ENCODE results near the gene MYCBP2.

MYCBP2 gene

GRCh38 chr13:77084755-77085154 lies 242.1 kb downstream of the MYCBP2 start:
- DNase-seq: no peak

DNA sequence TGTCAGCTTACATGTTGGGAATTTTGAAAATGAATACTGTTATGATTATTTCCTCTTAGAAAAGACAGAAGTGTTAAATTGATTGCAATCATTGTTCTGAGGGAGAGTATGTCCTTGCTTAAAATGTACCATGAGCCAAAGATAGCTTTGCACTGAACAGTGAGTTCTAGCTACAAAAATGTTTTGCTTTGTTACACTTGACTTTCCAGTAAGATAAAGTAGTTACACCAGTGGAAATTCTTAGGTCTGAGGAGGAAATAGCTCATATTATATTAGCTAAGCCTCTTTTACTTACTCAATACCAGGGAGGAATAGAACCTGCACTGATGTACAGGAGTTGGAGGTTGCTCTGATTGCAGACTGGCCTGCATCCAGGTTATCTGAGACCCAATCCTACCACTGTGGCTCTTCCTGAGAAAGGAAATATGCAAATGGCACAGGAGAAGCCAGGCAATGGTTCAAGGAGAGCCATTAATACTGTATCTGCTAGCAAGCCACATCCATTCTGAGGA lies 246.9 kb downstream of the MYCBP2 start:
- DNase-seq: no peak

DNA sequence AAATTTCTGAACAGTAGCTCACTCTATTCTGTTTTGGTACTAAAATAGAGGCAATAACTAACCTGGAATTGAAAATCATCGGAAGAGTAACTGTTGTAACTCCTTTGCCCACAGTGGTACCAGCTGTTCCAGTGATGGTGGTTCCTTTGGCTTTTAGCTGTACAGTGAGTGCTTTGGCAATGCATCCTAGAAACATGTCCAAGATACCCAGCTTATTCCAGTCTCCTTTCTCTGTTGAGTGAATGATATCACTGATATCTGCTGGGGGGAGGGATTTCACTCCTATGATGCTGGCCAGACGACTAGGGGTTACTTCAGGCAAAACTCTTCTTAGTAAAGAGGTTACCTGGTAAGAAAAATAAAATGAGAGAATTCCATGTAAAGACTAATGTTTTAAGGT lies 259.4 kb downstream of the MYCBP2 start:
- no peak for DNase-seq

- DNase-seq: no peak
These were observed 261.3 kb downstream of the MYCBP2 start for GRCh38 chr13:77065461-77066147.

DNA sequence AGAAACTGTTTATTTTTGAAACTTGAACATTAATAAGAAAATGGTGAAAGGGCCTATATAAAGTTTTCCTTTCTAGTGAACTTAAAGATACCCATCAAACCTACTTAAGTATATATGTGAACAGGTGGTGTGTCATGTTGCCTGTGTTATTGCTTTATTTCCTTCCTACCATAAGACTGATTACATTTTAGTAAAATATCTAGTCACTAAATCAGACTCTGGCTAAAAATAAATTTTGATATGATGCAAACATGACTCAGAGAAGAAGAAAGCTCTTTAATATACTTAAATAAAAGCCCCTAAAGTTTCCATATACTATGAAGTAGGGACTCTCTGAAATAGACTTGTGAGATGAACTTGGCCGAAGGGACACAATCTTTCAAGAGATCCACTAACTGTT lies 264.8 kb downstream of the MYCBP2 start:
- no peak for DNase-seq

DNA sequence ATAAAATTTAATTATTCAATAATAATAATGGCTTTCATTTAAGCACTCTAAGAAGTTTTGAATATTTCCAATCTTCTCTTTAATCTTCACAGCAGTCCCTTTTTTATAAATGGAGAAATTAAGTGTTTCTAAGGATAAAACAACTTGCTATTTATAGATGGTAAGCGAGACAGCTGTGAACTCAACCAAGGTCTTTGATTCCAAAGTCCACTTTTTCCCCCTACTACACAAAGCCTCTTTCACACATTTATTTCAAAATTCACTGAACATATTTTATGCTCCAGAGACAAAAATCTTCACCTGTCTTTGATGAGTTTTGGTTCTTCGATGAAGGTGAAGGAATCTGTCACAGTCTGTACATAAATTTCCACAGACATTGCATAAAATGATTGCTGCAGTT lies 265.5 kb downstream of the MYCBP2 start:
- DNase-seq: no peak

DNA sequence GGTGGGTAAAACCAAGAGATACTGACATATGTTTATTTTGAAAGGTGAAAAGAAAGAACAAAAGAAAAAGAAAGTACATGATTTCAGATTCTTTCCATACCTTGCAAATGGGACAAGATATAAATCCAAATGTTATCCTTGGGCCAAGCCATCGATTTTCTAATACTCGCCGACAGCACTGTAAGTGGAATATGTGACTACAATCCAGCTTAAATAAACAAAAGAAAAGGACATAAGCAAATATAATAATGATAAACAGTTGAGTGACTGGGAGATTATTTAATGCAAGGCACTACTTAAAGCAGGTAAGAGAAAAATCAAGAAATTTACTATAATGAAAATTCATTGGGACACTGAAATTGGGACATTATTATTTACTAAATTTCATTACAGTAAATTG lies 270.0 kb downstream of the MYCBP2 start:
- DNase-seq: no peak

DNA sequence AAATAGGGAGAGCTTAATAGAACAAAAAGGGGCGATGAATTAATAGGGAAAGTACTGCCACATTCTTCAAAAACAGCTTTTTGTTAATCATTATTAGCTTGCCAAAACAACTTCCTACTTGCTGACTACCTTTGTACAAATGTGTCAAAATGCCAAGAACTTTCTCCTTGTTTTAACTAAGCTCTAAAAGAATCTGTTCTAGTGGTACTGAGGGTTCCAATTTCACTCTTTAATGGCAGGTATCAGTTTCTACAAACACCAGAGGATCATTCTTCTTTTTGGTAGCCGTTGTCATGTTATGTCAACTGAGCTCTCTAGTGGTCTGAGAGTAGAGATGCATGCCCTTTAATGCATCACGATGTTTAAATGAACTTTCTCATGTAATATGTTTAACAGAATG lies 270.5 kb downstream of the MYCBP2 start:
- no peak for DNase-seq

DNA sequence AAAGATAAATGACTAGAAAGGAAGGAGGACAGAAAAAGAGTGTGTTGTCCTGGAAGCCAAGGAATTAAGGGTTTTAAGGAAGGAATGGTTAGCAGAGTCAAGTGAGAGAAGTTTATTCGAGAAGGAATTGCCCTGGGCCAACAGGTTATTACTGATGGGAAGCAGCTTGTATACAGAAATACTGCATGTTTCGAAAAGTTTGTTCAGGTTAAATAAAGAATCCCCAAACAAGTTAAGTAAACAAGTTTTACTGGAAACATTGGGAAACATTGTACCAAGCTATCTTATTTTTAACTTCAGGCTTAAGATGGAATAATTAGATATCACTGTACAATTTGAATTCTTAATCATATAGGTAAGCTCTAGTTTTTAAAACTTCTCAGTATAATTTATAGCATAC lies 271.7 kb downstream of the MYCBP2 start:
- no peak for DNase-seq

DNA sequence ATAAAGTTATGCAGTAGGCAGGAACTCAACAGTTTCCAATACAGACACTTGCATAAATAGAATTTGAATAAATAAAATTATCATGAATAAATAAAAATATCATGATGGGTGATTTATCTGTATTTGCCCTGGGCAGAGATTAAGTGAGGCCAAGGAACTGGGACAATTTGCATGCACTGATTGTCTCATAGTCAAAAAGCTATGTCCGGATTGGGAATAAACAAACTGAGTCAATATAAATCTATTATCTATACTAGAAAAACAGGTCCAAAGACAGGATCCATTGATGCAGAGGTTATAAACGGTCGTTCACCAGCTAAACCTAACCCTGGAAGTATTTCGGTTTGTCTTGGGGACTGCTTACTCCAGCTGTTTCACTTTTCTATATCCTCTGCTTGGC lies 273.7 kb downstream of the MYCBP2 start:
- DNase-seq: no peak

DNA sequence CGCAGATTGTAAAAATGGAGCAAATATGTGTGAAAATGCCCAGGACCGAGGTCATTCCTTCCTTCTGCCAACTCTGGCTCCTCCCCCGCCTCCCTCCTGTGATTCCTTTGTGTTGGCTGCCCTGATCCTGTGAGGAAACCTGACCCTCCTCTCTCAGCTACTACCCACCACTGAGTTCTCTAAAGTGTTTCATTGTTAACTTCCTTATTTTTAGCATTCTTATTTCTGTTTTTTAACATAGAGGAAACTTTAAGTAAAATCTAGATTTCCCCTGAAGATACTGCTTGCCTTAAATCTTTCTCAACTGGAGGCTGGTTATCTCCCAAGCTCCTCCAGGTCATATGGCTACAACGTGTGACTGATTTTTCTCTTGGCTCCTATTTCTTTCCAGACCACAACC lies 278.2 kb downstream of the MYCBP2 start:
- DNase-seq: no peak

DNA sequence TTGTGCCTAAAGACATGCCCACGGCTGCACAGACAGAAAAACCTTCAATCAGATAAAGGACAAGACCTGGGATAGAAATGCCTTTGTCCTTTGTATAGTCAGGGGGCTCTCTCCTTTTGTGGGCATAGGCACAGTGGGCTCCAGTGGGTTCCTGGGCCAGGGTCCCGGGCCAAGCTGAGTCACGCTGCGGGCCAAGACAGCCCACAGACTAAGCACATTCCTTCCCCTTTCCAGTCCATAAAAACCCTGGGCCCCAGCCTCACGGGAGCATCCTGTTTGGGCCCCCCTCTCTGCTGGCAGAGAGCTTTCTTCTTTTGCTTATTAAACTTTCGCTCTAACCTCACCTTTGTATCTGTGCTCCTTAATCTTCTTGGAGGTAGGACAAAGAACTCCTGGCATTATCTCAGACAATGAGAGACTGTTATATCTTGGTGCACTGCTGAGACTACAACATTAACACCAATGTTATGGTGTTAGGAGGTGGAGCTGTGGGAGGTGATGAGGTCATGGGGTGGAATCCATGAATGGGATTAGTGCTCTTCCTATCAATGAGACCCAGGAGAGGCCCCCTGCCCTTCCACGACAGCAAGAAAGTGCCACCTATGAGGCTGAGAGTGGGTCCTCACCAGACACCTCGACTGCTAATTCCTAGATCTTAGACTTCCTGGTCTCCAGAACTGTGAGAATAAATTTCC lies 279.1 kb downstream of the MYCBP2 start:
- no peak for DNase-seq

DNA sequence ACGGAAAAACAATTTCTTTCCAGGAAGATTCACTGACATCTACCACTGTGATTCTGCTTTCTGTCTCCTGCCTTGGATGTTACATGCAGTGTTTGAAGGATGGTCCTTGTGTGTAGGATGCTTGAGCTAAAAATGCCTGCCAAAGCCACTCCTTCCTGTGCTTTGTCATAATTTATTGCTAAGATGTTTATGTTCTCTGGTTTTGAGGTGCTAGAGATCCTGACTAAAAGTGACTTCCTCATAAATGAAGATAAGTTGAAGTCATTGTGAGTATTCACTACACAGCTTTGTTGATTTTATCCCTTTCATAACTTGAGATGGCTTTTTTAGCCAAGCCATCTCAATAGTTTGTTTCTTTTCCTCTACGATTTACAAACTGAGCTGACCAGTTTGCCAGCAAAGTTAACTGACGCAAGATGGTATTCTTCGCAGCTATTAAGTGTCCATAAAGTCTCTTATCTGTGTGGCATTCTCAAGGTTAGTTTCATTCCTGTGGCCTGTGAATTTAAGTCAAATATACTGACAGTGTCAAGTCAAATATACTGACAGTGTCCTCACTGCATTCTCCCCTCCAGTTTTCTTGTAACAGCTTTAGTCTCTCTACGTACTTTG lies 284.2 kb downstream of the MYCBP2 start:
- no peak for DNase-seq

- DNase-seq: no peak
These were observed 286.1 kb downstream of the MYCBP2 start for GRCh38 chr13:77040835-77041234.

- DNase-seq: no peak
These were observed 286.8 kb downstream of the MYCBP2 start for GRCh38 chr13:77040076-77040475.

GRCh38 chr13:77038907-77039480 lies 287.9 kb downstream of the MYCBP2 start:
- DNase-seq: no peak

DNA sequence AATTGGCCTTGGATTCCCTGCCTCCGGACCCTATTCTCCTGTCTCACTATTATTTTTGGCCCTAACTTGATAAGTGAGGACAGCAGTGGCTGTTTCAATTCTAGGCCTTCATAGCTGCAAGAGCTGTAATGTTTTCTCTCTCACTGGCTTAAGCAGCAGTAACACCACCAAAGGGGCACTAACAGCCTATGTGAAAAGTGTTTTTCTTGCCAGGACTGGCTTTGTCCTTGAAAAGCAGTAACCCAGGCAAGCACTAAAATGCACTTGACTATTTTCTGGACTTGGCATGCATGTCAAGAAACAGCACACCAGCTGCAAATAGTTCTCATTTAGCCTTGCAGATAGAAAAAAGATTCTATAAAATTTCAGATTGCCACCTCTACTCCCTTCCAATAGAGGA lies 290.6 kb downstream of the MYCBP2 start:
- DNase-seq: no peak

DNA sequence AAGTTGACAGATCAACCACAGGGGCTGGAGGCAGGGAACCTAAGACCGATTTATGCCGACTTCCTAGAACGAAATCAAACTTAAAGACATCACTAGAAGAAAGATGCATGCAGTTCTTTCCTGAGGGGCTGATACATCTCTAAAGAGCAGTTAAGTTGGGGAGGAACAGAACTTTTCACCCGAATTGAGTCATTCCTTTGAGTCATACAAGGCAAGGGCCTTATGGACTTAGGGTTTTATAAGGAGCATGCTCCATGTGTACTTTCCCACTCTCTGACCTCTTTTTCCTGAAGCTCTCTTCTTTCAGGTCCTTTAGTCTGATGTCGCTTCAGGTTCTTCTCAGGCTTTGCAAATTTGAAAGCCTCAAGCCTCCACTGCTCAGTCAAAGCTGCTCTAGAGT lies 292.0 kb downstream of the MYCBP2 start:
- DNase-seq: no peak

DNA sequence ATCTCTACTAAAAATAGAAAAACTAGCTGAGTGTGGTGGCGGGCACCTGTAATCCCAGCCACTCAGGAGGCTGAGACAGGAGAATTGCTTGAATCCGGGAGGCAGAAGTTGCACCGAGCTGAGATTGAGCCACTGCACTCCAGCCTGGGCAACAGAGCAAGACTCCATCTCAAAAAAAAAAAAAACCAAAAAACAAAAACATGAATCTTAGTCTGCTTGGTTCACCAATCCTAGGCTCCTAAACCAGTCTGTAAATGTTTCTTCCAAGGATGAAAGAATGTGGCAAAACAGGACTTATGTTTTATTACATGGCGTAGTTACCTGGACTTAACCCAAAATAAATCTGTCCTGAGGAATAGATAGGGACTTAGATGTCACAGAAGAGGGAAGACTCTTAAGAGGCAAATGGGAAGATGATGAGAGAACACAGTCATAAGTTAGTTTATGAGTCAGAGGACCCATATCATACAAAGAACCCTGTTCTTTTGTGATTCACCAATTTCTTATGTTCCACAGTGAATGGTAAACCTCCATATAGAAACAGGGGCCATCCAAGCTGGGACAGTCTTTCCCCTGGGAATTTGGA lies 293.1 kb downstream of the MYCBP2 start:
- DNase-seq: no peak

- DNase-seq: no peak
These were observed 295.1 kb downstream of the MYCBP2 start for GRCh38 chr13:77031656-77032243.

- no peak for DNase-seq
These were observed 297.5 kb downstream of the MYCBP2 start for GRCh38 chr13:77029436-77029835.

- no peak for DNase-seq
These were observed 298.7 kb downstream of the MYCBP2 start for GRCh38 chr13:77028202-77028601.

Data from CD4-positive, alpha-beta T cell treated with Interleukin-10 for 1 hour (primary cell).